Measurements from ENCODE around the gene FAM149B1.

DNA sequence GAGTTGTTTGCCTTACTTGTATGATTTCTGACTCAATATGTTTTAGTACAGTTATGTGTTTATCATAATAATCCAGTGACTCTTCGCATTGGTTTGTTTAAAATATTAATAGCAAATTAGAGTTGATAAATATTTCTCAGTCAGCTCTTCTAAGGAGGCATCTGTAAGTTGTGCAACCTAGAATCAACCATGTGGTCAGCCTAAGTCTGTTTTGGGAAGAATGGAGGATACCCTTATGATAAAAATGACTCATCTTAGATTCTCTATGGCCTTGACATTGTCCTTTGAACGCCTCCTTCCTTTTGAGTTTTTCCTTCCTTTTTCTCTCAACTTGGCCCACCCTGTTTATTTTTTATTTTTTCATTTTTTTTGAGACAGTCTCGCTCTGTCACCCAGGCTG lies 60.3 kb downstream of the FAM149B1 start:
- no peak for TF ChIP-seq CTCF (IDR thresholded peaks at IDR 0.05)
- no peak for TF ChIP-seq POLR2A (IDR thresholded peaks at IDR 0.05)
